ENCODE measurements around the gene CNST.

CNST gene

DNA sequence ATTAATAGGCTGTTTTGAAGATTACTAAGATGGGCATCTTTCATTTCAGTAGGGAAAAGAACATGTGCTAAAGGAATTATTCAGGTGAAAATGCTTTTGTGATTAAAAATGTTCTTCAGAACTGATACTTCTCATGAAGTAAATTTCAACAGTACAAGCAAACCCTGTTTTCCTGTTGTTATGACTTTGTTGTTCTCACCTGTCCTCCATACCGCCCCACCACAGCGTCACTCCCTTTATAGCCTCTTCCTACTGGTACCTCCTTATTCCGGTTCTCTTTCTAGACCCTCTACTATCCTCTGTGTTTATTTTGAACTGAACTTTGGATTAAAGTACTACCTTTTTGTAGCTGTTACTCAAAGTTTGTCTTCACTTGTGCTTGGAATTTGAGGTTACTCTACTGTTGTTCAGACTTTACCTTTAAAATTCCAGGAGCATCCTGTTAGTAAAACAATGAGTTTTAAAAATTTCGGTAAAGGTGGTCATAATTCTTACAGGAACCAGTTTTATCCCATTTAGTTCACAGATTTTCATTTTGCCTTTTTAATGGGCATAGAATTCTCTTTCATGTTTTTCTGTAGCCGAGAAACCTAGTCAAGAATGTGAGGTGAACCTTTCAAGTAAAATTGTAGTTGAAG lies 10.9 kb downstream of the CNST start:
- Histone ChIP-seq H4K20me1 (ENCODE audit: low read depth, low read length) (peaks cover 8% of the 10 kb centered on the region; the same call in 1 of the 2 replicates), H2AFZ (ENCODE audit: low read depth, low read length, severe bottlenecking) (no peak overlapping the region), H3K27me3 (ENCODE audit: low read length) (no peaks in the 10 kb centered on the region), H3K9me2 (replicated peaks; ENCODE audit: insufficient read depth, low read length) (no peaks in the 10 kb centered on the region), H3K9ac (ENCODE audit: low read length) (no peak overlapping the region; the same call in 1 of the 2 replicates), H3F3A (ENCODE audit: insufficient read depth) (peaks cover 16% of the 10 kb centered on the region), H3K79me2 (ENCODE audit: insufficient read depth, low read length) (peaks cover 94% of the 10 kb centered on the region), H3K9me3 (ENCODE audit: insufficient read depth, low read length) (no peaks in the 10 kb centered on the region), H3K36me3 (ENCODE audit: low read length) (no peaks in the 10 kb centered on the region), H3K27ac (ENCODE audit: low read depth, low read length) (no peak overlapping the region), H3K4me3 (ENCODE audit: insufficient read depth, low read length, poor library complexity, severe bottlenecking) (no peak overlapping the region), H3K4me2 (ENCODE audit: low read depth, low read length, poor library complexity, severe bottlenecking) (no peak overlapping the region)
- TF ChIP-seq, protein P1, sequence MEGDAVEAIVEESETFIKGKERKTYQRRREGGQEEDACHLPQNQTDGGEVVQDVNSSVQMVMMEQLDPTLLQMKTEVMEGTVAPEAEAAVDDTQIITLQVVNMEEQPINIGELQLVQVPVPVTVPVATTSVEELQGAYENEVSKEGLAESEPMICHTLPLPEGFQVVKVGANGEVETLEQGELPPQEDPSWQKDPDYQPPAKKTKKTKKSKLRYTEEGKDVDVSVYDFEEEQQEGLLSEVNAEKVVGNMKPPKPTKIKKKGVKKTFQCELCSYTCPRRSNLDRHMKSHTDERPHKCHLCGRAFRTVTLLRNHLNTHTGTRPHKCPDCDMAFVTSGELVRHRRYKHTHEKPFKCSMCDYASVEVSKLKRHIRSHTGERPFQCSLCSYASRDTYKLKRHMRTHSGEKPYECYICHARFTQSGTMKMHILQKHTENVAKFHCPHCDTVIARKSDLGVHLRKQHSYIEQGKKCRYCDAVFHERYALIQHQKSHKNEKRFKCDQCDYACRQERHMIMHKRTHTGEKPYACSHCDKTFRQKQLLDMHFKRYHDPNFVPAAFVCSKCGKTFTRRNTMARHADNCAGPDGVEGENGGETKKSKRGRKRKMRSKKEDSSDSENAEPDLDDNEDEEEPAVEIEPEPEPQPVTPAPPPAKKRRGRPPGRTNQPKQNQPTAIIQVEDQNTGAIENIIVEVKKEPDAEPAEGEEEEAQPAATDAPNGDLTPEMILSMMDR (IDR thresholded peaks at IDR 0.05; ENCODE audit: insufficient read depth, low read length, poor library complexity, severe bottlenecking), result no peak
- no peak for TF ChIP-seq EZH2phosphoT487 (conservative IDR thresholded peaks at IDR 0.05; ENCODE audit: low read length)

DNA sequence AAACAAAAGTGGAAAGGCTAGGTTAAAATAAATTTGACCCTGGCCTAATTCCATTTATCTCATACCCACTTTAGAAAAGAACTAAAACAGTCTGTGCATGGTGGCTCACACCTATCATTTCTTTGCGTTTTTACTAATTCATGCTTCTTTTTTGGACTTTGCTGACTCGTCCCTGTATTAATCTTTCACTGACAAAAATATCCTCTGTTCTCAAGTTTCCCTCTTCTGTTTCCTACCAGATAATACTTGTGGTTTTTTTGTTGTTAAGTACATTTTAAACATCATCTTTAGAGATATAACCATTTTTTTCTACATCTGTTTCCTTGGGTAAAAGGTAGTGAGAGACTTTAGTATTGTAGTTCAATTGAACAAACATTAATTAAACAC lies 11.5 kb downstream of the CNST start:
- Histone ChIP-seq H3K9me3 (ENCODE audit: insufficient read depth, low read length) (no peaks in the 10 kb centered on the region), H3F3A (ENCODE audit: insufficient read depth) (peaks cover 11% of the 10 kb centered on the region; the same call in 1 of the 2 replicates), H3K79me2 (ENCODE audit: insufficient read depth, low read length) (peaks cover 94% of the 10 kb centered on the region), H4K20me1 (ENCODE audit: low read depth, low read length) (peaks cover 8% of the 10 kb centered on the region; the same call in 1 of the 2 replicates), H3K36me3 (ENCODE audit: low read length) (no peaks in the 10 kb centered on the region), H2AFZ (ENCODE audit: low read depth, low read length, severe bottlenecking) (no peak overlapping the region), H3K9me2 (replicated peaks; ENCODE audit: insufficient read depth, low read length) (no peaks in the 10 kb centered on the region), H3K9ac (ENCODE audit: low read length) (no peak overlapping the region), H3K4me3 (ENCODE audit: insufficient read depth, low read length, poor library complexity, severe bottlenecking) (no peak overlapping the region), H3K27ac (ENCODE audit: low read depth, low read length) (no peak overlapping the region), H3K27me3 (ENCODE audit: low read length) (no peaks in the 10 kb centered on the region), H3K4me2 (ENCODE audit: low read depth, low read length, poor library complexity, severe bottlenecking) (no peak overlapping the region)
- TF ChIP-seq, protein P1 (IDR thresholded peaks at IDR 0.05; ENCODE audit: insufficient read depth, low read length, poor library complexity, severe bottlenecking), result no peak
- TF ChIP-seq EZH2phosphoT487 (conservative IDR thresholded peaks at IDR 0.05; ENCODE audit: low read length), result no peak

GRCh38 chr1:246579818-246580217 lies 13.6 kb downstream of the CNST start:
- Histone ChIP-seq H2AFZ (ENCODE audit: low read depth, low read length, severe bottlenecking) (no peak overlapping the region), H3K27me3 (ENCODE audit: low read length) (no peaks in the 10 kb centered on the region), H3K79me2 (ENCODE audit: insufficient read depth, low read length) (peaks cover 95% of the 10 kb centered on the region), H3F3A (ENCODE audit: insufficient read depth) (0 out of 2 replicates have a peak, but pooled peaks cover 8% of the 10 kb centered on the region), H4K20me1 (ENCODE audit: low read depth, low read length) (peaks cover 8% of the 10 kb centered on the region; the same call in 1 of the 2 replicates), H3K4me2 (ENCODE audit: low read depth, low read length, poor library complexity, severe bottlenecking) (peak overlapping the region; percentile 44), H3K36me3 (ENCODE audit: low read length) (no peaks in the 10 kb centered on the region), H3K4me3 (ENCODE audit: insufficient read depth, low read length, poor library complexity, severe bottlenecking) (no peak overlapping the region), H3K9me3 (ENCODE audit: insufficient read depth, low read length) (no peaks in the 10 kb centered on the region), H3K9ac (ENCODE audit: low read length) (no peak overlapping the region), H3K9me2 (replicated peaks; ENCODE audit: insufficient read depth, low read length) (no peaks in the 10 kb centered on the region), H3K27ac (ENCODE audit: low read depth, low read length) (peak overlapping the region; percentile 48; the same call in 1 of the 2 replicates)
- TF ChIP-seq, protein P1 (IDR thresholded peaks at IDR 0.05; ENCODE audit: insufficient read depth, low read length, poor library complexity, severe bottlenecking), result no peak
- TF ChIP-seq EZH2phosphoT487 (conservative IDR thresholded peaks at IDR 0.05; ENCODE audit: low read length), result no peak

Measured in SU-DHL-6 (cell line).